ENCODE results near the gene ANXA2R. TPM values are rescaled to one million over a fixed set of nuclear protein-coding genes. Genes with fewer than 3 reads are reported as not detected.

Gene ANXA2R
- polyA plus RNA-seq, 2 of the 4 experiments (the other 2 are of a cell fraction), result 1.7 to 2.1 TPM

GRCh38 chr5:43051684-43052083 lies 11.6 kb upstream of the ANXA2R start:
- no peak for DNase-seq (ENCODE audit: low read depth in 1 of 2, low spot score in 1 of 2)
- no peak for FAIRE-seq
- WGBS (ENCODE audit: missing lambda C conversion rate), result 86% methylated on average over 2 of the region's 2 CpGs
- H3K9me3 ChIP-seq, result 0 out of 3 replicates have a peak, but pooled peaks cover 2% of the 10 kb centered on the region
- no peak overlapping the region for H3K4me2 ChIP-seq
- POLR2A ChIA-PET, result interaction anchor here (0.7 kb wide), 1 partner anchor 44 kb away, joined by 4 read pairs; no protein-coding TSS in a partner anchor
- H3K4me1 ChIP-seq, result 0 out of 3 replicates have a peak, but pooled peaks cover 3% of the 10 kb centered on the region
- ATAC-seq, result no peak
- H3K27ac ChIP-seq, result no peak overlapping the region
- CTCF ChIA-PET, result interaction anchor here (0.6 to 0.8 kb wide), 4 partner anchors 9 to 433 kb away, joined by 3 to 5 read pairs (median 4); no protein-coding TSS in a partner anchor
- TF ChIP-seq TP53 (CRISPR knock-in tag; IDR thresholded peaks at IDR 0.05) (no peak), ELK1 (IDR thresholded peaks at IDR 0.05; ENCODE audit: low read depth, low read length) (no peak), FOSL2 (IDR thresholded peaks at IDR 0.05) (no peak), FOSL2 (CRISPR knock-in tag; IDR thresholded peaks at IDR 0.05) (no peak), EHF (CRISPR knock-in tag; IDR thresholded peaks at IDR 0.05) (no peak), ZSCAN20 (CRISPR knock-in tag; IDR thresholded peaks at IDR 0.05) (no peak)
- H3K4me3 ChIP-seq, result no peak overlapping the region

GRCh38 chr5:43050384-43050783 lies 10.3 kb upstream of the ANXA2R start:
- TF ChIP-seq EHMT2 (IDR thresholded peaks at IDR 0.05; ENCODE audit: low read depth) (no peak), ZC3H11A (IDR thresholded peaks at IDR 0.05) (no peak), FOXS1 (CRISPR knock-in tag; IDR thresholded peaks at IDR 0.05) (no peak), CBX8 (IDR thresholded peaks at IDR 0.05) (no peak), CHD4 (IDR thresholded peaks at IDR 0.05; ENCODE audit: borderline replicate concordance) (no peak), RARB (CRISPR knock-in tag; IDR thresholded peaks at IDR 0.05) (no peak), HEYL (CRISPR knock-in tag; IDR thresholded peaks at IDR 0.05) (no peak), KDM1A (IDR thresholded peaks at IDR 0.05; ENCODE audit: low read depth) (no peak), EHF (CRISPR knock-in tag; IDR thresholded peaks at IDR 0.05) (no peak), SMC3 (IDR thresholded peaks at IDR 0.05) (no peak), NR3C1 (IDR thresholded peaks at IDR 0.05) (no peak), JUN (IDR thresholded peaks at IDR 0.05) (no peak), FOSL2 (IDR thresholded peaks at IDR 0.05) (no peak), FOSL2 (CRISPR knock-in tag; IDR thresholded peaks at IDR 0.05) (no peak)
- ChIA-PET POLR2A (no interaction called here), CTCF (interaction anchor here (0.7 to 3.7 kb wide), 5 partner anchors 9 to 141 kb away, joined by 3 to 23 read pairs (median 4); no protein-coding TSS in a partner anchor)
- H3K4me1 ChIP-seq, result 0 out of 3 replicates have a peak, but pooled peaks cover 3% of the 10 kb centered on the region
- ATAC-seq (no peak), DNase-seq (ENCODE audit: low read depth in 1 of 2, low spot score in 1 of 2) (no peak), FAIRE-seq (no peak)
- WGBS (ENCODE audit: missing lambda C conversion rate), result 90% methylated on average over 4 of the region's 4 CpGs
- H3K4me3 ChIP-seq, result no peak overlapping the region
- no peak overlapping the region for H3K4me2 ChIP-seq
- no peak overlapping the region for H3K27ac ChIP-seq
- 0 out of 3 replicates have a peak, but pooled peaks cover 2% of the 10 kb centered on the region for H3K9me3 ChIP-seq

- WGBS (ENCODE audit: missing lambda C conversion rate), result 72% methylated on average over 5 of the region's 5 CpGs
- ATAC-seq (no peak), DNase-seq (ENCODE audit: low read depth in 1 of 2, low spot score in 1 of 2) (no peak), FAIRE-seq (no peak)
- POLR2A ChIA-PET, result no interaction called here
- Histone ChIP-seq H3K9me3 (0 out of 3 replicates have a peak, but pooled peaks cover 2% of the 10 kb centered on the region), H3K4me2 (no peak overlapping the region), H3K4me3 (no peak overlapping the region), H3K27ac (no peak overlapping the region), H3K4me1 (0 out of 3 replicates have a peak, but pooled peaks cover 3% of the 10 kb centered on the region)
- CTCF ChIA-PET, result interaction anchor here (0.7 to 3.7 kb wide), 5 partner anchors 15 to 140 kb away, joined by 3 to 23 read pairs (median 3); no protein-coding TSS in a partner anchor
- TF ChIP-seq PHF8 (IDR thresholded peaks at IDR 0.05; ENCODE audit: borderline replicate concordance, low read depth) (no peak), HEYL (CRISPR knock-in tag; IDR thresholded peaks at IDR 0.05) (no peak), MAX (IDR thresholded peaks at IDR 0.05) (no peak), RFX5 (IDR thresholded peaks at IDR 0.05) (no peak), BCL3 (IDR thresholded peaks at IDR 0.05) (no peak)
Measured at GRCh38 chr5:43049236-43049635, 9.1 kb upstream of the ANXA2R start.
